PFSK-1 (cell line): ENCODE results near the gene WASHC4.

Source experiments
- FOXP2 ChIP-seq: optimal IDR thresholded peaks from 2 replicates; pipeline ENCODE3; 2011; ENCODE audit warnings: borderline replicate concordance, control low read depth, inconsistent platforms; ENCODE audit not compliant: insufficient read depth; ENCODE audit errors: extremely low read length, extremely low read depth
- POLR2AphosphoS5 ChIP-seq: IDR thresholded peaks from 2 replicates; pipeline ENCODE4 v1.6.1; 2012; ENCODE audit warnings: low read depth, mild to moderate bottlenecking, control low read depth, low read length, moderate library complexity
- SIN3A ChIP-seq: IDR thresholded peaks from 2 replicates; pipeline ENCODE4 v1.6.1; 2012; ENCODE audit warnings: mild to moderate bottlenecking, low read length, moderate library complexity, borderline replicate concordance; ENCODE audit not compliant: insufficient read depth
- TAF1 ChIP-seq: IDR thresholded peaks from 2 replicates; pipeline ENCODE4 v1.6.1; 2012; ENCODE audit warnings: low read length, control low read depth, borderline replicate concordance; ENCODE audit not compliant: insufficient read depth
- TF ChIP-seq, protein P1 (sequence below), 2 experiments: IDR thresholded peaks; 2 replicates each; pipeline versions ENCODE4 v1.6.1 to v1.8.0; 2011 to 2012; ENCODE audit warnings: low read depth in 2 of 2, low read length in 2 of 2, control low read depth in 1 of 2, inconsistent platforms in 1 of 2, mild to moderate bottlenecking in 1 of 2, moderate library complexity in 1 of 2; ENCODE audit not compliant: insufficient read depth in 1 of 2

WASHC4 gene

DNA sequence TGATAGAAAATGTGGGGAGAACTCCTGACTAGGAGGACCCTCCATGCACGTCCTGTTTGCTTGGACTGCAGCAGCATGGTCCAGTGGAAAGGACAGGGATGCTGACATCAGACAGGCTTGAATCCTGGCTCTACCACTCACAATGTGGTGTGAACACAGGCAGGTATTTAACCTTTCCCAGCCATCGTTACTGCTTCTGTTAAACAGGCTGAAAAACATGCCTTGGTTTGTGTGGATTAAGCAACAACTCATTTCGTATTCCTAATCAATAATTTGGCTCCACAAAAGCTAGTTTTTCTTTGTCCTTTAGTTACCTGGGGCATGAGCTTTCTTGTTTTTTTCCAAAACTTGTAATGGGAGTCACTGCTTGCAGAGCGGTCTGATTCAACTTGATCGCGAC, 87.4 kb downstream of the WASHC4 start:
- no peak for TF ChIP-seq SIN3A

DNA sequence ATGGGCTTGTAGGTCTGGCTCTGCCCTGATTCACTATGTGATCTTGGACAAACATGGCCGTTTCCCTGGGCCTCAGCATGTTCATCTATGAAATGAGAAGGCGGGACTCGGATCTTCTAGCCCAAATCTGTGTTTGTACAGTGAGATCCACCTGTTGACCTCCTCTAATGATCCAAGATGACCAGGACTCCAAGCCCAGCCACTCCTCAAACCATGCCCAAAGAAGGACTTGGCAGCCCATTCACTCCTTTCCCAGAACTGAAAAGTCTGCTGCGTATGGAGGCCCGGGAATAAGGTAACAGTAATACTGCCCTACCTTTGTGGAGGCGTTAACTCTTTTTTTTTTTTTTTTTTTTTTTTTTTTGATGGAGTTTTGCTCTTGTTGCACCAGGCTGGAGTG, 88.6 kb downstream of the WASHC4 start:
- TF ChIP-seq POLR2AphosphoS5 (no peak), TAF1 (no peak), SIN3A (no peak), FOXP2 (no peak)
- TF ChIP-seq, protein P1, sequence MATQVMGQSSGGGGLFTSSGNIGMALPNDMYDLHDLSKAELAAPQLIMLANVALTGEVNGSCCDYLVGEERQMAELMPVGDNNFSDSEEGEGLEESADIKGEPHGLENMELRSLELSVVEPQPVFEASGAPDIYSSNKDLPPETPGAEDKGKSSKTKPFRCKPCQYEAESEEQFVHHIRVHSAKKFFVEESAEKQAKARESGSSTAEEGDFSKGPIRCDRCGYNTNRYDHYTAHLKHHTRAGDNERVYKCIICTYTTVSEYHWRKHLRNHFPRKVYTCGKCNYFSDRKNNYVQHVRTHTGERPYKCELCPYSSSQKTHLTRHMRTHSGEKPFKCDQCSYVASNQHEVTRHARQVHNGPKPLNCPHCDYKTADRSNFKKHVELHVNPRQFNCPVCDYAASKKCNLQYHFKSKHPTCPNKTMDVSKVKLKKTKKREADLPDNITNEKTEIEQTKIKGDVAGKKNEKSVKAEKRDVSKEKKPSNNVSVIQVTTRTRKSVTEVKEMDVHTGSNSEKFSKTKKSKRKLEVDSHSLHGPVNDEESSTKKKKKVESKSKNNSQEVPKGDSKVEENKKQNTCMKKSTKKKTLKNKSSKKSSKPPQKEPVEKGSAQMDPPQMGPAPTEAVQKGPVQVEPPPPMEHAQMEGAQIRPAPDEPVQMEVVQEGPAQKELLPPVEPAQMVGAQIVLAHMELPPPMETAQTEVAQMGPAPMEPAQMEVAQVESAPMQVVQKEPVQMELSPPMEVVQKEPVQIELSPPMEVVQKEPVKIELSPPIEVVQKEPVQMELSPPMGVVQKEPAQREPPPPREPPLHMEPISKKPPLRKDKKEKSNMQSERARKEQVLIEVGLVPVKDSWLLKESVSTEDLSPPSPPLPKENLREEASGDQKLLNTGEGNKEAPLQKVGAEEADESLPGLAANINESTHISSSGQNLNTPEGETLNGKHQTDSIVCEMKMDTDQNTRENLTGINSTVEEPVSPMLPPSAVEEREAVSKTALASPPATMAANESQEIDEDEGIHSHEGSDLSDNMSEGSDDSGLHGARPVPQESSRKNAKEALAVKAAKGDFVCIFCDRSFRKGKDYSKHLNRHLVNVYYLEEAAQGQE (IDR thresholded peaks at IDR 0.05; ENCODE audit: insufficient read depth in 1 of 2, low read depth in 2 of 2, low read length in 2 of 2), result no peak

DNA sequence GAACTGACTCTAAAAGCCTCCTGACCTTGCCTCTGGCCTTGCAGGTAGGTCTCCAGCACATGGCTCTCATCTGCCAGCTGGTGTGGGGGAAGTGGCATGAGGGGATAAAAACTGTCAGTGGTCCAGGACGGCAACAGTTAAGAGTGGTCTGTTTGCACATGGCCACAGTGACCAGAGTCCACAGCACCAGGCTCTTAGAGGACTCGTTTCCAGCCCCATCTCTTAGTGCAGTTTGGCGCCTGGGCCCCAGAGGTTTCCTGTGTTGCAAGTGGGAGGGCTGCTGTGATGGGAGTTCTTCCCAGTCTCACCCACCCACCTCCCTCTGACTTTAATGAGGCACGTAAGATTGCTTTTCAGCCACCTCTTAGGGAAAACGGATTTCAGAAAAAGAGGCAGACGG, 91.4 kb downstream of the WASHC4 start:
- TF ChIP-seq SIN3A (no peak), POLR2AphosphoS5 (no peak), FOXP2 (no peak), TAF1 (no peak)
- TF ChIP-seq, protein P1 (IDR thresholded peaks at IDR 0.05; ENCODE audit: insufficient read depth in 1 of 2, low read depth in 2 of 2, low read length in 2 of 2), result no peak

DNA sequence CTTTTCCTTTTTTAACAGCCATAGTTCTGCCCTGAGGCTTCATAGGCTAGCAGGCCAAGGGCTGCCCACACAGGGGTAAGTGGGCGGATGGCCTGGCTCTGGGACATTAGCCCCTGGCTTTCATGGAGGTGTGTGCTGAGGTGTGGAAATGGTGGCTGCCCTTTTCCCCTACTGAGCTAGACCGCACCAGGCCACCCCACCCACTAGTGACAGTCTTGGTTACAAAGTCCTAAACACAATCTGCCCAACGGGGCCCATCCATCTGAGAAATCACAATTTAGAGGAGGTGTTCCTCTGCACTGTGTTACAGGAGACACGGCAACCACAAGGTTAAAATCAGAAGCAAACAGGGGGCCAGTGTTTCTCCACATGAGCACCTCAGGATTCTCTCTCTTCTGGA, 92.9 kb downstream of the WASHC4 start:
- TF ChIP-seq FOXP2 (no peak), TAF1 (no peak), SIN3A (no peak), POLR2AphosphoS5 (no peak)
- TF ChIP-seq, protein P1 (IDR thresholded peaks at IDR 0.05; ENCODE audit: insufficient read depth in 1 of 2, low read depth in 2 of 2, low read length in 2 of 2), result no peak

DNA sequence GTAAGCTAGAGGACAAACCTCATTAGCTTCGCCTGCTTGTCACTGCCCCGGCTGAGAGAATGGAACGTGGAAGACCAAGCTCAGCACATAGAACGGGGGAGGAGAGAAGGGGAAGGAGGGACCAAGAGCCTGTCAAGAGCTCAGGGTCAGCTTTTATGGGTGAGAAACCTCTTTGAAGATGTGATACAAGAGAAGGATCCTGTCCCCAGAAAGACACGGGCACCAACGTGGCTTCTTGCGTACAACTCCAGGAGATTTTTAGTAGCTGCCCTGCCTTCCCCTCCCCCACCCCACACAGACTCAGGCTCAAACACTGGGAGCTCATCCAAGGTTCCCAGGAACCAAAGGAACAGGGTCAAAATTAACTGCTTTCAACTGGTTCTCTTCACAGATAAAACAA, 93.8 kb downstream of the WASHC4 start:
- TF ChIP-seq POLR2AphosphoS5 (no peak), SIN3A (no peak), FOXP2 (no peak), TAF1 (no peak)
- TF ChIP-seq, protein P1 (IDR thresholded peaks at IDR 0.05; ENCODE audit: insufficient read depth in 1 of 2, low read depth in 2 of 2, low read length in 2 of 2), result no peak
